Midbrain (tissue), 1 donor: Measurements from ENCODE around the gene TUBGCP3.
A peak's percentile ranks its signal among the peaks of the same experiment; 100 is the strongest.
"Not testable (repeated sequence)": the region's sequence is repeated elsewhere in the genome, so short reads cannot be mapped to it uniquely, and the experiment has no call there.

Source experiments
- DNase-seq: peaks from one replicate; lab custom pipeline; 2025; lab: John Stamatoyannopoulos, UW

TUBGCP3 gene, protein sequence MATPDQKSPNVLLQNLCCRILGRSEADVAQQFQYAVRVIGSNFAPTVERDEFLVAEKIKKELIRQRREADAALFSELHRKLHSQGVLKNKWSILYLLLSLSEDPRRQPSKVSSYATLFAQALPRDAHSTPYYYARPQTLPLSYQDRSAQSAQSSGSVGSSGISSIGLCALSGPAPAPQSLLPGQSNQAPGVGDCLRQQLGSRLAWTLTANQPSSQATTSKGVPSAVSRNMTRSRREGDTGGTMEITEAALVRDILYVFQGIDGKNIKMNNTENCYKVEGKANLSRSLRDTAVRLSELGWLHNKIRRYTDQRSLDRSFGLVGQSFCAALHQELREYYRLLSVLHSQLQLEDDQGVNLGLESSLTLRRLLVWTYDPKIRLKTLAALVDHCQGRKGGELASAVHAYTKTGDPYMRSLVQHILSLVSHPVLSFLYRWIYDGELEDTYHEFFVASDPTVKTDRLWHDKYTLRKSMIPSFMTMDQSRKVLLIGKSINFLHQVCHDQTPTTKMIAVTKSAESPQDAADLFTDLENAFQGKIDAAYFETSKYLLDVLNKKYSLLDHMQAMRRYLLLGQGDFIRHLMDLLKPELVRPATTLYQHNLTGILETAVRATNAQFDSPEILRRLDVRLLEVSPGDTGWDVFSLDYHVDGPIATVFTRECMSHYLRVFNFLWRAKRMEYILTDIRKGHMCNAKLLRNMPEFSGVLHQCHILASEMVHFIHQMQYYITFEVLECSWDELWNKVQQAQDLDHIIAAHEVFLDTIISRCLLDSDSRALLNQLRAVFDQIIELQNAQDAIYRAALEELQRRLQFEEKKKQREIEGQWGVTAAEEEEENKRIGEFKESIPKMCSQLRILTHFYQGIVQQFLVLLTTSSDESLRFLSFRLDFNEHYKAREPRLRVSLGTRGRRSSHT

DNA sequence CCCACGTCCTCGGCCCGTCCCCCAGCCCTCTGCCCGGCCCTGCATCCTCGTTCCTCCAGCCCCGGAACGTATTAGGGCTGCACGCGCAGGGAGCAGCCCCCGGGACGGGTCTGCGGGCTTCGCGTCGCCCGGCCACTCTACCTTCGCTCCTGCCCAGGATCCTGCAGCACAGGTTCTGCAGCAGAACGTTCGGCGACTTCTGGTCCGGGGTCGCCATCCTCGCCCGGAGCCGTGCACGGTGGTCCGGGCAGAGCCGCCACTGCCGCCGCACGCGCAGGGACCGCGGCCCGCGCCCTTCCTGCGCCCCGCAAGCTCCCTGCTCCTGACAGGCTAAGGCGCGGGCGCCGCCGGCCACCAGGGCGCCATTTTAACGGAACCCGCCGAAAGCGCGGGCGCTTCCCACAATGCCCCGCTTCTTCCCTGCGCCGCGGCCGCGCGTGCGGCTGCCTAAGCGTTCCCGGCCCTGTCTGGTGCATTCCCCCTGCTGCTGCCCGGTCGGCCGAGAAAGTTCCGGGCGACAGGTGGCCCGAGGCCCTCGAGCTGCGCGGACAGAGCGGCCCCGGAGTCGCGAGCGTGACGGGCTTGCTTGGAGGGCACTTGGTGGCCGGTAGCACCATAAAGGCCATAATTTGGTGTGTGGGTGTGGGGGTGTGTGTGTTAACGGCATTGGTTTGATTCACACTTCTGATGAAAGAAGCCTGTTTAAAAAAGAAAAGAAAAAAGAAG is at the start of gene TUBGCP3:
TSS of gene TUBGCP3 (minus strand) at position 390 of the 726 bp plus-strand sequence. CDS start at position 217, 173 bp downstream.
- peak; percentile 85 for DNase-seq

- no peak for DNase-seq
These were observed 49.3 kb upstream of the TUBGCP3 start for GRCh38 chr13:112637017-112637801.

DNA sequence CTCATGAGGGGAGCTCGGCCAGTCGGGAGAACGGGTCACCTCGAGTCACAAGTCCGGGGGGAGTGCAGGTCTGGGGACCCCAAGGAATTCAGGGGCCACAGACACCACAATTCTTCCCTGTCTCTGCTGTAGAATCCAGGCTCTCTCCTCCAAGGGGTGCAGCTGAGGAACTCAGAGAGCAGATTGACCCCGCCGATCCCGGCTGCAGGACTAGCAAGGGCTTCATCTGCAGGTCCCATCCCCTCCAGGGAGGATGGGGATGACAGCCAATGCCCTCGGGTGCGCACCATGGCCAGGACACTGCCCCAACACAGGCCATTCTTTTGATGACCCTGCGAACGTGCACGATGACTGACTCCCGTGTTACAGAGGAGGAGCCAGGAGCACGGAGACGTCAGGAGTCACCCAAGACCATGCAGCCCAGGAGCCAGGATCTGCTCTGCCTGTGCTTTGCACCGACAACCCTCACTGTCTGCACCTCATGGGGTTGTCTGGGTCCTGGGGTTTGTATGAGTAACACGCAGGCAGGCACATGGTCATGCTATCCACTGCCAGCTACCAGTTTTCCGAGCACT is 48.5 kb upstream of the TUBGCP3 start:
- DNase-seq = no peak

GRCh38 chr13:112635323-112635722 is 47.4 kb upstream of the TUBGCP3 start:
- DNase-seq = no peak

DNA sequence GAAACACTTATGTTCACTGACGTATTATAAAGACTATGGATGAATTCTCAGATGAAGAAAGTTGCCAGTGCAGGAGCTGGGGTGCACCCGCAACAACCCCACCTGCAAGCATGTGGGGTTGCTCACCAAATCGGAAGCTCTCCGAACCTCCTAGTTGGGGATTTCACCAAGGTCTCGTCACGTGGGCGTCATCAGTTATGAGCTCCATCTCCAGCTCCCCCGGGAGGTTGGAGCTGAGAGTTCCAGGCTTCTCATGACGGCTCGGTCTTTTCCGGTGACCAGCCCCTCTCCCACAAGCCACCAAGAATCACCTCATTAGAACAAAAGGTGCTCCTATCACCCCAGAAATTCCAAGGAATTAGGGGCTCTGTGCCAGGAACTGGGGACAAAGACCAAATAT is 46.1 kb upstream of the TUBGCP3 start:
- DNase-seq = no peak

DNA sequence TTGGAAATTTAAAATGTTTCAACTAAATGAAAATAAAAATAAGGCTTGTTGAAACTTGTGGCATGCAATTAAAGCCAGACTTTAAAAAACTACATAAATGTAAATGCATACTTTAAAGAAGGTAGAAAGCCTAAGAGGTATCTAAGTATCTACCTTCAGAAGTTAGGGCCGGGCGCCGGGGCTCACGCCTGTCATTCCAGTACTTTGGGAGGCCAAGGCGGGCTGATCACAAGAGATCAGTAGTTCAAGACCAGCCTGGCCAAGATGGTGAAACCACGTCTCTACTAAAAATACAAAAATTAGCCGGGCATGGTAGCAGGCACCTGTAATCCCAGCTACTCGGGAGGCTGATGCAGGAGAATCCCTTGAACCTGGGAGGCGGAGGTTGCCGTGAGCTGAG is 42.3 kb upstream of the TUBGCP3 start:
- DNase-seq = not testable (repeated sequence)

GRCh38 chr13:112629161-112629560 is 41.2 kb upstream of the TUBGCP3 start:
- DNase-seq = no peak

- not testable (repeated sequence) for DNase-seq
These were observed 39.7 kb upstream of the TUBGCP3 start for GRCh38 chr13:112627613-112628012.

DNA sequence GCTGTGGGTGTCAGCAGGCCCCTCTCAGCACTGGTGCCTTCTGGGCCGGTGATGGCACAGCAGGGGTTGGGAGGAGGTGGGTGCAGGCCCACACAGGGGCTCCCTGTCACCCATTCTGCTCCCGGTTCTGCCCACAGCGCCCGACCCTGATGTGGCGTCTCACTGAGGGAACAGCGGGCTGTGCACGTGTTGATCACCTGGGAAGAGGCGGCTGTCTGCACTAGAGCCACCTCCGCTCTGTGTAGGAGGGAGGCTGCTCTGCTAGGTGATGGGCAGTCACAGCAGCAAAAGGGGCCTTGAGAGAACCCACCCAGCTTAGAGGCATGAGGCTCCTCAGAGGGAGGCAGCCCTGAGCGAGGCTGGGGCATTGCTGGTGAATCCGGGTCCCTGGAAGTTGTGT is 39.2 kb upstream of the TUBGCP3 start:
- DNase-seq = no peak

DNA sequence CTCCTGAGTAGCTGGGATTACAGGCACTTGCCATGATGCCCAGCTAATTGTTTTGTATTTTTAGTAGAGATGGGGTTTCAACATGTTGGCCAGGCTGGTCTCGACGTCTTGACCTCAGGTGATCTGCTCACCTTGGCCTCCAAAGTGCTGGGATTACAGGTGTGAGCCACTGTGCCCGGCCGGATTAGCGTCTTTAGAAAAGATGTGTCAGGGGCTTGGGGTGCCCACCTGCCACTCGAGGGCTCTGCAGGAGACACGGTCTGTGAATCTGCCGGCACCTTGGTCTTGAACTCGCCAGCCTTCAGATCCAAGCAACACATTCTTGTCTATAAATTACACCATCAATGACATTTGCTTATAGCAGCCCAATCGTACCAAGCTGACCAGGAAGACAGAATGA is 38.8 kb upstream of the TUBGCP3 start:
- DNase-seq = no peak

- DNase-seq = no peak
These were observed 38.2 kb upstream of the TUBGCP3 start for GRCh38 chr13:112626124-112626523.

DNA sequence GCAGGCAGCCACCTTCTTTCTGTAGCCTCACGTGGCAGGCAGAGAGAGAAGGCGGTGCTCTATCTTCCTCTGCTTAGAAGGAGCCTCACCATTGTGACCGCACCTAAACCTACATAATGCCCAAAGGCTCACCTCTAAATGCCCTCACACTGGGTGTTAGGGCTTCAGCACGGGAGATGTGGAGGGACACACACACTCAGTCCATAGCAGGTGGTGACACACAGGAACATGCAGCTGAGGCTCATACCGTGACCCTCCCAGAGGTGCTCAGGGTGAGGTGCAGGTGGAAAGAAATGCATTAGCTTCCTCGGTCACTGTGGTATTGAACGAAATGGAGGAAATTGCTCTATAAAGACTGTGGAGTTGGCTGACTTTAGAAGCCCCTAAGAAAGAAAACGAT is 37.7 kb upstream of the TUBGCP3 start:
- no peak for DNase-seq

DNA sequence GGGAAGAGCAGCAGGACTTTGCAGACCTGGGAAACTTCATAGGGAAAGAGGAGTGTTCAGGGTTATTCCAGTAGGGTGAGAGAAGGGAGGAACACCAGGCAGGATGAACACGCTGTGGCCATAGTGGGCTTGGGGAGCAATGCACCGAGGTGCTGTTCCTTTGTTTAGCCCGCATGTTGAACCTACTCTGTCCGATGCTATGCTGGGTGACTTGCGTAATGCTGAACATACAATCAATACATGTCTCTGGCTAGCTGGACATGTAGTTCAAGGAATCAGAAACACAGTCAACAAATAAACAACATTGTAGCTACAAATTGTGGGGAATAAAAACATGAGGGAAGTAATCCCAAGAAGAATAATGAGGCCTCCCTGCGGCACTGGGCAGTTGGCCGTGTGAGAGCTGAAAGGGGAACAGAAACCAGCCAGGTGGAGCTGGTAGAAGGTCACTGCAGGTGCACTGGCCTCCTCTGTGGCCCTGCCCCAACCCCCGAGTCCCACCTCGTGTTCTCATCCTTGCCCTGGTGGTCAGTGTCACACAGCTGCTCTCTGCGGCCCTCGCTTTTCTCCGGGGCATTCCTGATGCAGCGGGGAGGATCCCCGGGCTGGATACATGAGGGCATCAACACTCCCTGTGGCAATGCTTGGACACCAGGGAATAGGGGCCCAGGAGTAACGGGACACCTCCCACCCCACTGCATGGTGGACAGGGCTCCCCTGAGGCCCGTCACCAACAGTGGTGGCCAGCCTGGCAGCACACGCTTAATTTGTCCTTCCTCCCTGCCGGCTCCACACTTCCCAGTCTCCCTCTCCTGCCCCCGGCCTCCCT is 36.9 kb upstream of the TUBGCP3 start:
- DNase-seq = no peak

GRCh38 chr13:112624040-112624439 is 36.1 kb upstream of the TUBGCP3 start:
- DNase-seq = no peak

DNA sequence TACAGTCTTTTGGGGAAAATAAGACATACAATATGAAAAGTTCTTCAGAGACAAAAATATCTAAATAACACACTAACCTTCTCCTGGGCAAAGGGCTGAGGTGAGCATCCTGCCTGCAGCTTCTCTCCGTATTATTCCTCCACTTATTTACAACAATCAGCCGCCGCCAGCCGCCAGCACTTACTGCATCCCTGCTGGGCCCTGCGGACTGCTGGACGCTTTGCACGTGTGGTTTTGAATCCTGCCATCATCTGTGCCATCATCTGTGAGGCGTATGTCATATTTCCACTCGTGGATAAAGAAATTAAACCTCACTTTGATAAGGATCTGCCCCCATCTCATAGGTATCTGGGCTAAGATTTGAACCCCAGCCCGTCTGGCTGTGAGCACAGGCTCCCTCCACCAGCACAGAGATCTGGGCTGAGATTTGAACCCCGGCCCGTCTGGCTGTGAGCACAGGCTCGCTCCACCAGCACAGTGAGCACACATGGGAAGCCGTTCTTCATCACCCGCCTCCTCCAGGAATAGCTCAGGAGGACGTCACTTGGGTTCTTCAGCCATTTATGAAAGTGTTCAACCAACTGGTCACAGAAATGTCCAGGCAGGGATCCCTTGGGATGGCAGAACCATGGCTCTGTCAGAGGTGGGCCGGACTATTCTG is 35.2 kb upstream of the TUBGCP3 start:
- DNase-seq = no peak

DNA sequence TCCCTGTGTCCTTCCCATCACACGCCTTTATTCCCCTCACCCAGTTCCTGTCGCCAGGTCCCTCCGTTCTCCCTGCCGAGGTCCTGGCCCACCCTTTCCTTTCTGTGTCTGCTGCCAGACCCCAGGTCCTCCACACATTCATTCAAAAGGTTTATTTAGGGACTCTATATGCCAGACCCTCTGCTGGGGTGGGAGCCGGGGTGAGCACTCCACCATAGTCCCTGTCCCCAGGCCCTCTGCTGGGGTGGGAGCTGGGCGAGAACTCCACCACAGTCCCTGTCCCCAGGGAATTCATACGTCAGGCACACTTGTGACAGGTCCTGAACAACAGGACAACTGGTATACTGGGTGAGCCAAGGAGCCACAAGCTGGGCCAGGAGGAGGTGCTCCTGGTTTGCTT is 34.4 kb upstream of the TUBGCP3 start:
- DNase-seq = no peak

DNA sequence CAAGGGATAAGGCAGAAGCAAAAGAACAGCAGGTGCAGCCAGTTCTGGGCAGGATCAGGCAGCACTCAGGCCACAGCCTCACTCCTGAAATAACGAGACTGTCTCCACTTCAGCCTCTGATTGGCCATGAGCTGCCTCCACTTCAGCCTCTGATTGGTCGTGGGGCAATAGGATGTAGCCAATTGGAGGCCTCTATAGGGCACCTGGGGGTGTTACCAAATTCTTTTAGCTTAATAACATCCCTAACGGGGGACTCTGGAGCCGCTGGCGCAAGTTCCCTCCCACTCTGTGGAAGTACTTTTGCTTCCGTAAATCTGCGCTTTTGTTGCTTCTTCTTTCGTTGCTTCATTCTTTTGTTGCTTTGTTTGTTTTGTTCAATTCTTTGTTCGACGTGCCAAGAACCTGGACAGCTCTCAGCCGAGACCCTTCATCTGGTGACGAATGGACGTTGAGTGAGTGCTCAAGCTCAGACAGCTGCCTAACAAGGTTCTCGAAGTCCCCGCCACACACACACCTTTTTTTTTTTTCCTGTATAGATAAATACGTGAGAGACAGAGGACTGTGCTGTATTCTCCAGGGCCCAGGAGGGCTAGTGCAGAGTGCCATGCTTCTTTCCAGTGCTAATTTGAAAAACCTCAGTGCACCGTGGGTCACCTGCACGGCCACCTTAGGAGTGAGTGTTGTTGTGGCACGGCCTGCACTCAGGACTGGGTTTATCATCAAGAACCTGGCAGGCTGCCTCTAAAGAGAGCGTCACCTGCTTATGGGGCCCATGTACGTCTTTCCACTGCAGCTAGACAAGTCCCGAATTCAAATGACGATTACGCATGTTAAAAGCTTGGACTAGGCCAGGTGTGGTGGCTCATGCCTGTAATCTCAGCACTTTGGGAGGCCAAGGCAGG is 32.0 kb upstream of the TUBGCP3 start:
- DNase-seq = no peak

GRCh38 chr13:112618501-112618900 is 30.5 kb upstream of the TUBGCP3 start:
- DNase-seq = no peak
